Panc1 (cell line): ENCODE data around the gene GALNT15. TPM values are rescaled to one million over a fixed set of nuclear protein-coding genes. Genes with fewer than 3 reads are reported as not detected.

Experiments
- ATAC-seq: fragments of 200-7000 bp; cut with Tn5 transposase; 2 replicates; pipeline ENCODE4 v1.9.1; 2020; ENCODE audit warnings: mild to moderate bottlenecking, moderate library complexity
- BruUV-seq: library from RNA; stranded (reverse); fragments of 400-500 nt; replicated peaks from 2 replicates; lab custom pipeline; 2021; lab: Mats Ljungman, UMichigan
- CTCF ChIA-PET: fragments of 300-600 bp; sonication (Branson Sonifier 250); formaldehyde crosslinking; loops from one replicate; lab custom pipeline; 2022; ENCODE audit warnings: antibody characterized with exemption; lab: Charles Lee
- POLR2A ChIA-PET: fragments of 300-600 bp; sonication (Branson Sonifier 250); formaldehyde crosslinking; loops from one replicate; lab custom pipeline; 2022; ENCODE audit warnings: antibody characterized with exemption; lab: Charles Lee
- DNase-seq: peaks from one replicate; pipeline ENCODE4 v3.0.0-alpha.2; 2010; ENCODE audit warnings: low read depth, low spot score
- H3K27ac ChIP-seq: 2 replicates; pipeline ENCODE4 v1.5.1; 2011; ENCODE audit warnings: mild to moderate bottlenecking, low read length, inconsistent platforms
- H3K27me3 ChIP-seq: fragments of 200-500 bp; sonication (Bioruptor generic); 2 replicates; pipeline ENCODE4 v1.6.0; 2014; ENCODE audit warnings: low read length, inconsistent platforms; ENCODE audit not compliant: control insufficient read depth, insufficient read depth
- H3K36me3 ChIP-seq: fragments of 200-500 bp; sonication (Bioruptor generic); 2 replicates; pipeline ENCODE4 v1.5.1; 2014; ENCODE audit warnings: inconsistent platforms, mild to moderate bottlenecking, low read length, moderate library complexity; ENCODE audit not compliant: control insufficient read depth, insufficient read depth
- H3K4me1 ChIP-seq: 2 replicates; pipeline ENCODE4 v1.5.1; 2011; ENCODE audit warnings: inconsistent platforms, mild to moderate bottlenecking, low read length, moderate library complexity; ENCODE audit not compliant: control insufficient read depth, insufficient read depth
- H3K4me3 ChIP-seq, 2 experiments: 2 replicates each; pipeline ENCODE4 v1.5.1; 2011 to 2012; ENCODE audit warnings: low read depth in 2 of 2, low read length in 2 of 2, mild to moderate bottlenecking in 2 of 2, inconsistent platforms in 1 of 2, moderate library complexity in 1 of 2
- H3K9me3 ChIP-seq: fragments of 200-500 bp; sonication (Bioruptor generic); 2 replicates; pipeline ENCODE4 v1.5.1; 2014; ENCODE audit warnings: low read depth, mild to moderate bottlenecking, inconsistent platforms, low read length, moderate library complexity; ENCODE audit not compliant: control insufficient read depth, insufficient read depth
- POLR2AphosphoS5 ChIP-seq: IDR thresholded peaks from 2 replicates; pipeline ENCODE4 v1.6.1; 2012; ENCODE audit warnings: mild to moderate bottlenecking, low read depth, low read length, moderate library complexity
- REST ChIP-seq, 2 experiments: IDR thresholded peaks; 2 replicates each; pipeline ENCODE4 v1.6.1; 2011 to 2012; ENCODE audit warnings: low read depth in 2 of 2, control low read depth in 1 of 2, low read length in 1 of 2, mild to moderate bottlenecking in 1 of 2, moderate library complexity in 1 of 2; ENCODE audit not compliant: insufficient read depth in 1 of 2
- SIN3A ChIP-seq: IDR thresholded peaks from 2 replicates; pipeline ENCODE4 v1.6.1; 2012; ENCODE audit warnings: low read depth, mild to moderate bottlenecking, low read length, moderate library complexity, borderline replicate concordance; ENCODE audit not compliant: insufficient read depth
- TCF7L2 ChIP-seq: IDR thresholded peaks from 2 replicates; pipeline ENCODE4 v1.6.1; 2011; ENCODE audit warnings: mild to moderate bottlenecking, low read depth, low read length, inconsistent platforms
- in situ Hi-C: cut with HindIII; loops from 2 replicates; pipeline ENCODE4 v1.10.0; 2016; ENCODE audit warnings: low sequenced_read_pairs, low pct_unique_long_range_greater_than_20kb
- intact Hi-C: fragments of 100-400 bp; cut with micrococcal nuclease; formaldehyde crosslinking; loops from one replicate; pipeline ENCODE4 v1.10.0; 2022; ENCODE audit not compliant: unreplicated experiment
- total RNA-seq: library from RNA; stranded (reverse); gene quantifications from one replicate; pipeline ENCODE4 v1.2.1, GENCODE V29; 2021; ENCODE audit not compliant: unreplicated experiment
- TF ChIP-seq, protein P1 (sequence below): fragments of 450-650 bp; IDR thresholded peaks from 2 replicates; pipeline ENCODE4 v1.5.1; 2017; ENCODE audit warnings: mild to moderate bottlenecking

Gene GALNT15
- total RNA-seq, 1 experiment from 2014 or later = 0.10 TPM

DNA sequence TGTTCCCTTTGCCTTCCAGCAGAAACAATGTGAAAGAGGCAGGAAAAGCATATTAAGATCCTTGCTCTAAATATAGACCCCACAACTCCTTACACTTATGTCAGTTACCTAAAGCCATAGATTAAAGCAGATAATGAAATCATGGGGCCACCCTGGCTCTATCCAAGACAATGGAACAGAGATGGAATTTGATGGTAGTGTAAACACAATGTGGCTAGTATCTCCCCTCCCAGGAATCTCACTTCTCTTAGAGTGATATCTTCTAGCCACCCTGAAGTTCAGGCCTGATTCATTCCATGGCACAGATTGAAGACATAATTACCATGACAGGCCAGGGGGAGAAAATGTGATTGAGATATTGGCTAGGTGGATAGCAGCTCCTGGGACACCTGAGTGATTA lies 32.6 kb downstream of the GALNT15 start:
- Histone ChIP-seq H3K4me1 (no peaks in the 10 kb centered on the region), H3K36me3 (no peaks in the 10 kb centered on the region), H3K27me3 (no peaks in the 10 kb centered on the region), H3K27ac (no peak overlapping the region), H3K4me3 (no peak overlapping the region), H3K9me3 (no peaks in the 10 kb centered on the region)
- ChIA-PET CTCF (no interaction called here), POLR2A (no interaction called here)
- DNase-seq = no peak
- TF ChIP-seq, protein P1, sequence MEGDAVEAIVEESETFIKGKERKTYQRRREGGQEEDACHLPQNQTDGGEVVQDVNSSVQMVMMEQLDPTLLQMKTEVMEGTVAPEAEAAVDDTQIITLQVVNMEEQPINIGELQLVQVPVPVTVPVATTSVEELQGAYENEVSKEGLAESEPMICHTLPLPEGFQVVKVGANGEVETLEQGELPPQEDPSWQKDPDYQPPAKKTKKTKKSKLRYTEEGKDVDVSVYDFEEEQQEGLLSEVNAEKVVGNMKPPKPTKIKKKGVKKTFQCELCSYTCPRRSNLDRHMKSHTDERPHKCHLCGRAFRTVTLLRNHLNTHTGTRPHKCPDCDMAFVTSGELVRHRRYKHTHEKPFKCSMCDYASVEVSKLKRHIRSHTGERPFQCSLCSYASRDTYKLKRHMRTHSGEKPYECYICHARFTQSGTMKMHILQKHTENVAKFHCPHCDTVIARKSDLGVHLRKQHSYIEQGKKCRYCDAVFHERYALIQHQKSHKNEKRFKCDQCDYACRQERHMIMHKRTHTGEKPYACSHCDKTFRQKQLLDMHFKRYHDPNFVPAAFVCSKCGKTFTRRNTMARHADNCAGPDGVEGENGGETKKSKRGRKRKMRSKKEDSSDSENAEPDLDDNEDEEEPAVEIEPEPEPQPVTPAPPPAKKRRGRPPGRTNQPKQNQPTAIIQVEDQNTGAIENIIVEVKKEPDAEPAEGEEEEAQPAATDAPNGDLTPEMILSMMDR = no peak
- no peak for TF ChIP-seq TCF7L2
- no peak for TF ChIP-seq POLR2AphosphoS5
- no peak for TF ChIP-seq REST (IDR thresholded peaks at IDR 0.05; ENCODE audit: insufficient read depth in 1 of 2, low read depth in 2 of 2, low read length in 1 of 2)
- no peak for TF ChIP-seq SIN3A
- intact Hi-C loops (no loop called here), in situ Hi-C loops (no loop called here)
- no TSS peak for BruUV-seq
- no peak for ATAC-seq

DNA sequence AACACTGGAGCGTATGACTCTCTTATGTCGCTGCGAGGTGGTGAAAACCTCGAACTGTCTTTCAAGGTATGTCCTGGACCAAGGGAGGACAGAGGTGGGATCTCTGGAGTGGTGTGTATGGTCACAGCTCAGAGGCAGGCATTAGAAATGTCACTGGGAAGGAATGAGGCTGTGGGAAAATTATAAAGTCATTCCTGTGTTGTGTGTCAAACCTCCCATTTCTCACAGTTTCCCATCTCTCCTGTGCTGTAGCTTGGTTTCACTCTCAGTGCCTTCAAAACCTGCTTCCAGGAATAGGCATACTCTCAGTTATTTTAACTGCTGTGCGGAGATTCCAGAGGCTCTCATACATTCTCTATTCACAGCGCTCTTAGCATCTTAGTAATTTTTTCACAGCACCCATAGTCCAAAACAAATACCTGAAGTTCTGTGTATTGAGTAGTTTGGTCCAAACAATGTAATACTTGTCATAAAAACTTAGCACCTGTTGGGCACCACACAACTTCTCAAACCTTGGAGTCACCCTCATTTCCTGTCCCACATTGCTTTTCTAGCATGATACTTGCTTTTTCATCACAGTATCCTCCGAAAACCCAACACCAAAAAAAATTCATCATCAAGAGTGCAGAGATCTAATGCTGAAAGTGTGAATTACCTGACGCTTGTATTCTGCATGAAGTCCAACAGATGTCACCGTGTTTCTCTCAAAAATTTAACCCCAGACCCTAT lies 36.9 kb downstream of the GALNT15 start:
- POLR2A ChIA-PET = no interaction called here
- DNase-seq = no peak
- CTCF ChIA-PET = no interaction called here
- TF ChIP-seq, protein P1 = no peak
- TF ChIP-seq TCF7L2 (no peak), REST (IDR thresholded peaks at IDR 0.05; ENCODE audit: insufficient read depth in 1 of 2, low read depth in 2 of 2, low read length in 1 of 2) (no peak), POLR2AphosphoS5 (no peak), SIN3A (no peak)
- BruUV-seq = no TSS peak
- Histone ChIP-seq H3K27me3 (no peaks in the 10 kb centered on the region), H3K4me1 (no peaks in the 10 kb centered on the region), H3K4me3 (no peak overlapping the region), H3K9me3 (no peaks in the 10 kb centered on the region), H3K36me3 (no peaks in the 10 kb centered on the region), H3K27ac (no peak overlapping the region)
- no peak for ATAC-seq
- intact Hi-C loops (no loop called here), in situ Hi-C loops (no loop called here)
